NOMO-1 treated with DMSO at 0.1 percent for 48 hours (cell line): ENCODE measurements around the gene BARX1.
"Not testable (repeated sequence)": the region's sequence is repeated elsewhere in the genome, so short reads cannot be mapped to it uniquely, and the experiment has no call there.

Source experiments
- DNase-seq: peaks from one replicate; lab custom pipeline; 2025; ENCODE audit not compliant: unreplicated experiment; lab: John Stamatoyannopoulos, UW

The BARX1 gene, protein sequence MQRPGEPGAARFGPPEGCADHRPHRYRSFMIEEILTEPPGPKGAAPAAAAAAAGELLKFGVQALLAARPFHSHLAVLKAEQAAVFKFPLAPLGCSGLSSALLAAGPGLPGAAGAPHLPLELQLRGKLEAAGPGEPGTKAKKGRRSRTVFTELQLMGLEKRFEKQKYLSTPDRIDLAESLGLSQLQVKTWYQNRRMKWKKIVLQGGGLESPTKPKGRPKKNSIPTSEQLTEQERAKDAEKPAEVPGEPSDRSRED

DNA sequence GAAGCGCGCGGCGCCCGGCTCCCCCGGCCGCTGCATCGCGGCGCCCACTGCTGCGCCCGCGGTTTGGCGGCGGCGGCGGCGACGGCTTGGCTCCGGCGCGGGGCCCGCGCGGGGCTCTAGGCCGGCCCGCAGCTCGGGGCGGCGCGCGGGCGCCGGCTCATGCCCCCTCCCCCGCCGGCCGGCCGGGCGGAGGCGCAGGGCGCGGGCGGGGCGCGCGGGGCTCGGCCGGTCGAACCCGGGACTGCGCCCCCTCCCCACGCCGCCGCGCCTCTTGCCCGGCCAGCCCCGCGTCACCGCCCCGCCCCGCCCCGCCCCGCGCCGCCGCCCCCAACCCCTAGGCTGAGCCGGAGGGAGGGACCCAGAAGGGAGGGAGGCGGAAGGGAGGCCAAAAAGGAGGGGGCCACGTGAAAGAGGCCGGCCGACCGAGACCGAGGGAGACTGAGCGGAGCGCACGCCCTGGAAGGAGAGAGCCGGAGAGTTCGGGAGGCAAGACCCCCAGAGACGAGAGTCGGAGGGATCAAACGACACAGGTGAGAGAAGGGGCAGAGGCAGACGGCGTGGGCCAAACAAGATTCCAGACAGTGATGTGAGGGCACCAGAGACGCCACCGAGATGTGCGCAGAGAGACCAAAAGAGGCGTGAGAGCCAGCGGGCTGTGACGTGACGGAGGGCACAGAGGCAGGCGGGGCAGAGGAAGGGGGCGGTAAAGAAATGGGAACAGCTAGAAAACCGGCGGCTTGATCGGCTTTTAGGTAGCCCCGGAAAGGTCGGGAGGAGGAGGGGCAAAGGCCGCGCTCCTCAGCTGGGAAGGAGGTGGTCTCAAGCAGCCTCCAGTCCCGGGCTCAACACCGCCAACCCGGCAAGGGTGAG is at the start of gene BARX1:
BARX1 (minus strand) TSS at position 245 of the 870 bp plus-strand sequence; CDS start at position 36, 209 bp downstream.
- peak; percentile 7 for DNase-seq

DNA sequence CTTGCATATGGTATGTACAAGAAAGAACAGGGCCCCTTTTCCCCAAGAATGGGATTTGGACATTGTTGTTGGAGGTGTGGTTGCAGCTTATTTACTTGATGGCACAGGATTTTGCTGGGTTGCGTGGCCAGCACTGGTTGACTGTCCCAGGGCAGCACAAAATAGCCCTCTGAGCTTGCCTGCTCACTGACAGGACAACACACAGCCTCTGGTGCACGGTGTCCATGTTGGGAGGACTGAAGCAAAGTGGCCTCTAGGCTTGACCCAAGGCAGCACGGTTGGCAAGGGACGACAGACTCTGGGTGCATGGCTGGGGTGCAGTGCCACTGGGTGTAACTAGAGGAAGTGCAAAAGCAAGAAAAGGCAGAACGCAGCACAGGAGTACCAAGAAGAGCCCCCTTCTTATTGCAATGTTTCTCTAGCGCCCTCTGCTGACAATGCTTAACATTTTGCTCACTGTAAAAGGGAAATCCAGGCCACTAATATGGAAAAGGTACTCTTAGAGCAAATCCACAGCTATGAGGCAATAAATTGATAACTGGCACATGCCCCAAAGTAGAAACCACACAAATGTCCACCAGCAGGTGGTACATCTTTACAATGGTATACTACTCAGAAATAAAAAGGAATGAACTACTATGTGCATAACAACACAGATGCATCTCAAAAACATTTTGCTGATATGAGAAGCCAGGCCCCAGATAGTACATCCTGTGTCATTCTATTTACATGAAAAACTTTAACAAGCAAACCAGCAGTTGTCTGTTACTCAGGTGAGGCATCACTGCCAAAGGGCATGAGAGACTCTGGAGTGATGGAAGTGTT is 47.4 kb upstream of the BARX1 start:
- peak; percentile 66 for DNase-seq

DNA sequence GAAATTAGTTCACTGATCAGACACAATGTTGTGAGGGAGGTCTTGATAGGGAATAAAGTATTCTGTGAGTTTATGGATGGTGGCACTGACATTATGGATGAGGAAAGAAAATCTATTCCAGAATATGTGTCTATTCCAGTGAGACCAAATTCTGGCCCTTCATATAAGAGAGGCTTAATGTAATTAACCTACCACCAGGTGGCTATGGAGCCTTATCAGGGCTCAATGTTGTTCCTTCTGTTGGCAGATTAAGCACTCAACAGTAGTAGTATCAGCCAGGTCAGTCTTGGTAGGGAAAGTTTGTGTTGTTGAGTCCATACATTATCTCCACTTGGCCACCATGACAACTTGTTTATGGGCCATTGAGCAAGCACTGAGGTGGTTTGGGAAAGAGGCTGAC is 41.7 kb upstream of the BARX1 start:
- DNase-seq: no peak

DNA sequence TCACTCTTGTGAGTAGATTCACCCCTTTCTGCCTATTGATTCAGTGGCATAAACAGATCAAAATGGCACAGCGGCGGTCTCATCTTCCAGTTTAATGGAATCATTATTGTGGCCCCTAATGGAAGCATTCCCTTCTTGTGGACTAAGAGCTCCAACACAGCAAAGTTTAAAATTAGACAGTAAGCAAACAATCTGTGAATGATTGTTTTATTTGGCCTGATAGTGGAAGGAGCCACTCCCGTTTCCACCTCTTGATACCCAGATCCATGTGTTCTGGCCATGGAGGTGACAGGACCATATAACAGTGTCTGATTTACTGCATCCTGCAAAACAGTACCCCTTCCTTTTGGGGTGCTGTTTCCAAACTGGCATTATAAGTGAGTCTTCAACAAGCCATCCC is 41.2 kb upstream of the BARX1 start:
- DNase-seq: no peak

DNA sequence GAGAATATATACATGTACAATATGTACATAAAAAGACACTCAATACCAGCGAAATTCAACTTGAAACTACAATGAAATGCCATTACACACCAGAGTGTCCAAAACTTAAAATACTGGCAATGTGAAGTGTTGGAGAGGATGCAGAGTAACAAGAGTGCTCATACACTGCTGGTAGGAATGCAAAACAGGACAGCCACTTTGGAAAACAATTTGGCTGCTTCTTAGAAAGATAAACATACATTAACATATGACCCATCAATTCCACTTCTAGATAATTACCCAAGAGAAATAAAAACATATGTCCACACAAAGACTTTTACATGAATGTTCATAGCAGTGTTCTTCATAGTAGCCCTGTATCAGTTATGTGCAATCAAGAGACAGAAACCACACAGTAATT is 39.4 kb upstream of the BARX1 start:
- DNase-seq: no peak

DNA sequence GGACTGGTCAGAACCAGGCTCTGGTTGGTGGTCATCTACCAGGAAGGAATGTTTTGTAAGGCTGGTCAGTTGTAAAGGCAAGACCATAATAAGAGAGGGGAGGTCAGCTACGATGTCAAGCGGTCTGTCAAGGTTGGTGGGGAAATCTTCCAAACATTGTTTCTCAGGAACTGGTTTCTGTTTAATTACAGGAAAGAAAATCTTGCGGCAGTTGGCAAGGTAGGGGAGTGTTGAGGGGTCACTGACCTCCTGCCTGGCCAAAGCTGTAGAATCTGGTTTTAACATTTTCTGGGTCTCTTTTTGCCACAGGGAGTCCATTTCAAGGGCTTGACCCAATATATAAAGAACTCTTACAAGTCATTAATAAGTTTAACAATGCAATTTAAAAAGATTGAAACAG is 39.0 kb upstream of the BARX1 start:
- DNase-seq: no peak

DNA sequence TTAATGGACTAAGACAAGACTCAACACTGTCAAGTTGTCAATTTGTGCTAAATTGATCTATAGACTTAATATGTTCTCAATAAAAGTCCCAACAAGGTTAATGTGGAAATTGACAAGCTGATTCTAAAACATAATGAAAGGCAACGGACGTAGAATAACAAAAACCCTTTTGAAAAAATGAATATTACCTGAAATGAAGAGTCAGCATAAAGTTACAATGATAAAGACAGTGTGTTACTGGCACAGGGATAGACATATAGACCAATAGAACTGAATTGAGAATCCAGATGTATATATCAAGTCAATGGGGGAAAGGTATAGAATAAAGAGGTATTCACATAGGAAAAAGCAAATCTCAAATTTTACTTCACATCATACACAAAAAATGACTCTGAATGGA is 37.7 kb upstream of the BARX1 start:
- DNase-seq: no peak

DNA sequence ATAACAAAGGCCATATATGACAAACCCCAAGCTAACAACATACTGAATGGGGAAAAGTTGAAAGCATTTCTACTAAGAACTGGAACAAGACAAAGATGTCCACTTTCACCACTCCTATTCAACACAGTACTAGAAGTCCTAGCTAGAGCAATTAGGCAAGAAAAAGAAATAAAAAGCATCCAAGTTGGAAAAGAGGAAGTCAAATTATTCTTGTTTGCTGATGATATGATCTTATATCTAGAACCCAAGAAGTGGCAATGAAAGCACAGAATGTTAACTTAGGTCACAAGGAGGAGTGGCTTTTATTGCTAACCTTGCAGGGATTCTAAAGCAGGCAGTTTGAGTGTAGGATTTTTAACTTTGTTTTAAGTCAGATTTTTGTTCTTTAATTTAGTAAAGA is 35.3 kb upstream of the BARX1 start:
- DNase-seq: no peak

DNA sequence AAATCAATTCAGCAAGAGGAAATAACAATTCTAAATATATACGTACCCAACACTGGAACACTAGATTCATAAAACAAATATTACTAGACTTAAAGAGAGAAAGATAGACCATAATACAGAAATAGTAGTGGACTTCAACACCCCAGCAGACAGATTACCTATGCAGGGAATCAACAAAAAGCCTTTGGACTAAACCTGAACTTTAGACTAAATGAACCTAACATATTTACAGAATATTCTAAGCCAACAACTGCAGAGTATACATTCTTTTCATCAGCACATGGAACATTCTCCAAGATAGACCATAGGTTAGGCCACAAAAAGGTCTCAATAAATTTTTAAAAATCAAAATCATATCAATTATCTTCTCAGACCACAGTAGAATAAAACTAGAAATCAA is 32.9 kb upstream of the BARX1 start:
- no peak for DNase-seq

DNA sequence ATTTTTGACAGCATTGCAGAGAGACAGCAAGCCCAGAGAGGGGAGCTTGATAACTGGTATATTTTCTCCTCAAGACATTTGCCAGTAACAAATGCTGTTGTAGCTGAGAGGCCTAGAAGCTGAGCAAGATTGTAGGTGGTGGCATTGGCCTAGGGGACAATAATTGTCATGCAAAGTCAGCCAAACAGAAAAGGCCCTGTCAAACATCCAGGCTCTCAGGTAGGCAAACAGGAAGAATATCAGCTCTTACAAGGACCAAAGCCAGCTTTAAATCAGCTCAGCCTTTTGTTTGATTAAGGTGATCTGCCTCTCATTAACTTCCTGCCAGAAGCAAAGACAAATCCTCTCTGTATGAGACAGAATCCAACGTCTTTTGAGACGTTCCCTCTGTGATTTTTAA is 29.7 kb upstream of the BARX1 start:
- DNase-seq: no peak

DNA sequence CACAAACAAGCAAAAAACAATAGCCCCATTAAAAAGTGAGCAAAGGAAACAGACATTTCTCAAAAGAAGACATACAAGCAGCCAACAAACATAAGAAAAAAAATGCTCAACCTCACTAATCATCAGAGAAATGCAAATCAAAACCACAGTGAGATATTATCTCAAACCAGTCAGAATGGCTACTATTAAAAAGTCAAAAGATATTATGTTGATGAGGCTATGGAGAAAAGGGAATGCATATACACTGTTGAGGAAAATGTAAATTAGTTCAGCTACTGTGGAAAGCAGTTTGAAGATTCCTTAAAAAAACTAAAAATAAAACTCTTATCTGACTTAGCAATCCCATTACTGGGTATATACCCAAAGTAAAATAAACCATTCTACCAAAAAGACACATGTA is 28.7 kb upstream of the BARX1 start:
- no peak for DNase-seq

DNA sequence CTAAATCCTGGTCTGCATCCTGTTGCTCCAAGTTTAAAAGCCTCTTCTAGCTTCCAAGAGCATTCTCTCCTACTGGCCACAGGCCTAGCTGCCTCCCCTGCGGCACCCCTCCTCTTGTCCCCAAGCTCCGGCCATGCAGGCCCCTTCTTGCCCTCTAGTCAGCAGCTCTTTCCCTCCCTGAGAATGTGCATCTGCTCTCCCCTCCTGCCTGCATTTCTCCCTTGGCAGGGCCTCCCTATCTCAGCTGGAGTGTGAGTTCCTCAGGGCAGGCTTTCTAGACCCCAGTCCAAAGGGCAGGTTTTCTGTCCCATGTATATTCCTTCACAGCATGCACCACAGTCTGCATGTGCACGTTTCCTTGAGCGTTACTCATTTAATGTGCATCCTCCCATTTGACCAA is 24.6 kb upstream of the BARX1 start:
- no peak for DNase-seq

DNA sequence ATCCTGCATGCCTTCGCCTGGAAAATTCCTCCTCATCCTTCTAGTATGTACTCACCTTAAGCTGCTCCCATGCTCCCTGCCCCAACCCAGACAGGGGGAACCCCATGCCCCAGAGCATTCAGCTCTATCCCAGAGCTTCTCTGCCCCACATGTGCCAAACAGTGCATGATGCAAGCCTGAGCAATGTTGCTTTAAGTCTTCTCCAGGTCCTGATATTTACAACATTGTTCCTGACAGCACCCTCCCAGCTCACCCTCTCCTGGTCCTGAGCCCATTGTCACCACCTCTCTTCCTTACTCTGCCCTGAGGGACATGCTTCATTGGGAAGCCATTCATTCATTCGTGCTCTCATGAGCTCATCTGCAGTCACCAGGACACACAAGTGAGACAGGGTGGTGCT is 23.4 kb upstream of the BARX1 start:
- no peak for DNase-seq

DNA sequence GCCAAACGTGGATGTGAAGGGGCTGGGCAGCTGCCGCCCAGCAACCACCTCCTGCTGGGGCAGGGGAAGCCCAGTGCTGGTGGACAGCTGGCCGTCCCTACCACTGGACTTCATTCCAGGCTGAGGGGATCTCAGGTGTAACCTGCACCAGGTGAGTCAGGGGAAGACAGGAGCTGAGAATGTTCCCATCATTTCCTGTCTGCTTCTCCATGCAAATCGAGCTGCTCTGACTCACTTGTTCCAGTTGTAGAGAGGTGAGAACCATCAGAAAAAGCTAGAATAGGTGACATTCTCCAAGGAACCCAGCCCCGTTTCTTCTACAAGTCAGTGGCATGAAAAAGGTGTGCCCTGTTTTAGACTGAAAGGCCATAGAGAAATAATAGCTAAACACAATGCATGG is 21.8 kb upstream of the BARX1 start:
- DNase-seq: no peak

DNA sequence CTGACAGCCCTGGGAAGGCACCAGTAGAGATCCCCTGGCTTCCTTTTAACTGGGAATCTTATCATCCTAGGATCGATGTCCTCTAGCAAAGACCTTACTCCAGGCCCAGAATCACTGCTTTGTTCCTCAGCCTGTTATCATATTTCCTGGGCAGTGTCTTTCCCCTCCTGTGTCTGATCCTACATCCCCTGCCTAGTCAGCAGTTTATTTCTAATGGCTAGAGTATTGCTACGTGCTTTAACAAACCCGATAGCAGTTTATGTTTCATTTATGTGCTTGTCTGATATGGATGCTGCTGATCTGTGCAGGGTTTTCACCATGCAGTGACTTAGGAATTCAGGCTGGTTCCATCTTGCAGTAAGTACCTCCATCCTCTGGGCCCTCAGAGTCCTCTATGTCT is 20.9 kb upstream of the BARX1 start:
- no peak for DNase-seq

DNA sequence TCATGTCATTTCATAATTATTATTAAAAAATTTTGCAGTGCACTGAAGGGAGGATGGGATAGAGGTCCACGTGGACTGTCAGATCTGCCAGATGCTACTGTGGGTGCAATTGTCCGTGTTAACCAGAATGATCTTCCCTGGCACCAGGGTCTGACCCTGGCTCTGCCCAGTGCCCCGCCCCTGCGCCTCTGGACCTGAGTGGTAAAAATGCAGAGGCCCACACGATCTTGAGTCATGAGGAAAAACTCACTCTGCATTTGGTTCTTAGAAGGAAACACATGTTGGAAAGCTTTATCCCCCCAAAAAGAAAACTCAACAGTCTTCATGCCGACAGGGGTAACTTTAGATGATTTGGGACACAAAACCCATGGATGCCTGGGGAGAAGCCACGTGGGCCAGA is 20.1 kb upstream of the BARX1 start:
- no peak for DNase-seq

DNA sequence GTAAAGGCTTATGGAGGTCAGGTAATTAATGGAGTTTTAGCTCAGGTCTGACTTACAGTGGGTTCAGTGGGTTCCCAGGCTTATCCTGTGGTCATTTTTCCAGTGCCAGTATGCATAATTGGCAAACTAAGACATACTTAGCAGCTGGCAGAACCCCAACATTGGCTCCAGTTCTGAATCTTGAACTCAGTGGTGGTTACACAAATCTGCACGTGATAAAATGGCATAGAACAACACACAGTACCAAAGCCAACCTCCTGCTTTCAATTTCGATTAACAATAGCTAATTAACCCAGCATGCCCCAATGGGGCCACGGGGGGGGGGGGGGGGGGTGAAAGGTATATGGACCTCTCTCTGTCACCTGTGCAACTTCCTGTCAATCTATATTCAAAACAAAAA is 19.0 kb upstream of the BARX1 start:
- DNase-seq: no peak

DNA sequence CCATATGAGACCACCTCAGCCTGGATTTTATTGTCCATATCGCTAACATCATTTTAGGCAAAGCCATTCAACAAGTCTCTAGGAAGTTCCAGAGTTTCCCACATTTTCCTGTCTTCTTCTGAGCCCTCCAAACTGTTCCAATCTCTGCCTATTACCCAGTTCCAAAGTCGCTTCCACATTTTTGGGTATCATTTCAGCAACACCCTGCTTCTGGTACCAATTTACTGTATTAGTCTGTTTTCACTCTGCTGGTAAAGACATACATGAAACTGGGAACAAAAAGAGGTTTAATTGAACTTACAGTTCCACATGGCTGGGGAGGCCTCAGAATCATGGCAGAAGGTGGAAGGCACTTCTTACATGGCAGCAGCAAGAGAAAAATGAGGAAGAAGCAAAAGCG is 17.5 kb upstream of the BARX1 start:
- not testable (repeated sequence) for DNase-seq

DNA sequence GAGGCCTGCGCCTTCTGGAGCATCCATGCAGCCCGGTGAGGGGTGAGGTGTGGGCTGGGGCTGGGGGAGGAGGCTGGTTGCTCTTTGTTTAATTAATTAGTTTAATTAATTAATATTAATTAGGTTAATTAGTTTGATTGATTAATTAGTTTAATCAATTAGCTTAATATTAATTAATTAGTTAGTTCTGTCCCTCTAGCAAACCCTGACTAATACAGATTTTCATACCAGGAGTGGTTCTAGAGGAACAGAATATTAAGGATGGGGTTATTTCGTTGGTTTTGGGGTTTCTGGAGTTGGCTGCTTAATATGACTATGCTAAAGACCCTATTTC is 14.1 kb upstream of the BARX1 start:
- DNase-seq: no peak

DNA sequence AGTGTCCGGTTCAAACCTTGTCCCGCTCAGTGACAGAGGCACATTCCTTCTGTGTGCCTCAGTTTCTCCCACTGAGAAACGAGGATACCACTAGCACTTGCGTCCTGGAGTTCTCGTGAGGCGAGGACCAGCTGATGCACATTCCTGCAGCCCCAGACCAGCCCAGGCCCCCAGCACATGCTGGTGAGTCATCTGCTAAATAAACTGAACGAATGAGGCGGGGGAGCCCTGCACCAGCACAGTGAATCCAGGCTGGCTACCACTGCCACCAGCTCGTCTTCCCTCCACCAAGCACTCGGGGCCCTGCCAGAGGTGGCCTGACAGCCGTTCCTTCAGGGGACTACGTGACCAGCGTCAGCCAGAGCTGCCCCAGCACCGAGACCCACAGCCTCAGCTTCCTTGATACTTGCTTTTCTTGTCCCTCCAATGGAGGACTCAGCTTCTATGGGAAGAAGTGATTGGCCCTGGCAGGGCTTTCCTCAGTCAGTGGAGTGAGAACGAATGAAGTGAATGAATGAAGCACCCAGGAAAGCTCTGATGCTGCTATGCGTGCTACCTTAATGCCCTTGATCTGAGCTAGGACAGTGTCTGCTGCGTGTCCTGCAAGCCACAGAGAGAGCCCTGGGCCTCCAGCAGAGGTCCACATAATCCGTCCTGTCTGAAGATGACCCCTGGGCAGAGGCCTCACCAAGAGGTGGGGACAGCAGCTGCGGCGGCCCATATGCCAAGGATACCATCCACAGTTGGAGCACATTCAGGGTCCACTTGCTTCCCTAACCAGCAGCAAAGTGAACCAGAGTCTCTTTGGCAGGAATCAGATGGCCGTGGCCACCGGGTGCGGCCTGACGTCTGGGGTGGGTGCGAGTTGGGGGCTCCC is 13.5 kb upstream of the BARX1 start:
- DNase-seq: no peak
